Stimulated activated naive CD8-positive, alpha-beta T cell treated with anti-CD3 and anti-CD28 coated beads, Interleukin-15, amount 100 ng/mL, for 72 hours (primary cell): ENCODE data around the gene PIGB.
A peak's percentile ranks its signal among the peaks of the same experiment; 100 is the strongest.

Experiments
- ATAC-seq: fragments of 150-1000 bp; cut with Tn5 transposase; 2 replicates; pipeline ENCODE4 v1.10.0; 2021; ENCODE audit warnings: mild to moderate bottlenecking, moderate library complexity
- DNase-seq, 2 donors: peaks; one replicate each; pipeline ENCODE4 v3.0.0; 2021 to 2022
- H3K27ac Mint-ChIP-seq, 2 donors: one replicate each; pipeline ENCODE4 v1.8.0; 2022; ENCODE audit warnings: mild to moderate bottlenecking in 2 of 2, mixed read lengths in 2 of 2, moderate library complexity in 2 of 2
- H3K27me3 Mint-ChIP-seq: one replicate; pipeline ENCODE4 v1.8.0; 2022; ENCODE audit warnings: mixed read lengths
- H3K4me1 Mint-ChIP-seq: one replicate; pipeline ENCODE4 v1.8.0; 2022; ENCODE audit warnings: mild to moderate bottlenecking, mixed read lengths
- H3K4me3 Mint-ChIP-seq, 2 donors: one replicate each; pipeline ENCODE4 v1.8.0; 2022; ENCODE audit warnings: mild to moderate bottlenecking in 2 of 2, mixed read lengths in 2 of 2, moderate library complexity in 1 of 2
- H3K9me3 Mint-ChIP-seq, 2 donors: one replicate each; pipeline ENCODE4 v1.8.0; 2022; ENCODE audit warnings: mixed read lengths in 2 of 2

The PIGB gene

GRCh38 chr15:55344206-55344605, 25.2 kb downstream of the PIGB start:
- Mint-ChIP-seq H3K27me3 (no peaks in the 10 kb centered on the region), H3K27ac (no peak overlapping the region)

DNA sequence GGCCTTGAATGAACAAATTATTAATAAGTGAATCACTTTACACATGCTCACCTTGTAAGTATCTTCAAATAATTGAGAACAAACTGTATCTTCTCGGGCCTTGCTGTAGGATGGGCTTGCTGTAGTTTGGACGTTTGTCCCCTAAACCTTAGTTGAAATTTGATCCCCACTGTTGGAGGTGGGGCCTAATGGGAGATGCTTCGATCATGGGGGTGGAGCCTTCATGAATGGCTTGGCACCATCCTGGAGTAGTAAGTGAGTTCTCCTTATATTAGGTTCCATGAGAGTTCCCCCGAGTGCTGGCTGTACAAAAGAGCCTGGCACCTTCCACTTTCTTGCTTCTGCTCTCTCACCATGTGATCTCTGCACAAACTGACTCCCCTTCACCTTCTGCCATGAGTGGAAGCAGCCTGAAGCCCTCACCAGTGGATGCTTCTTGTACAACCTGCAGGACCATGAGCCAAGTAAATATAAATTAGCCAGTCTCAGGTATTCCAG, 29.3 kb downstream of the PIGB start:
- Mint-ChIP-seq H3K27ac (no peak overlapping the region), H3K4me1 (no peaks in the 10 kb centered on the region), H3K9me3 (no peaks in the 10 kb centered on the region), H3K27me3 (no peaks in the 10 kb centered on the region), H3K4me3 (no peak overlapping the region)
- ATAC-seq: no peak
- no peak for DNase-seq

More at GRCh38 chr15:55344206-55344605, 25.2 kb downstream of the PIGB start:
- Mint-ChIP-seq H3K4me3 (no peak overlapping the region), H3K9me3 (no peaks in the 10 kb centered on the region), H3K4me1 (no peaks in the 10 kb centered on the region)
- ATAC-seq (no peak), DNase-seq (no peak)

- DNase-seq (no peak), ATAC-seq (no peak)
- no peak overlapping the region for H3K4me3 Mint-ChIP-seq
- no peaks in the 10 kb centered on the region for H3K4me1 Mint-ChIP-seq
- H3K9me3 Mint-ChIP-seq: no peaks in the 10 kb centered on the region
- H3K27me3 Mint-ChIP-seq: no peaks in the 10 kb centered on the region
- no peak overlapping the region for H3K27ac Mint-ChIP-seq
Measured at GRCh38 chr15:55349282-55349681, 30.3 kb downstream of the PIGB start.

GRCh38 chr15:55353025-55353424, 34.0 kb downstream of the PIGB start:
- no peaks in the 10 kb centered on the region for H3K9me3 Mint-ChIP-seq
- no peak overlapping the region for H3K27ac Mint-ChIP-seq
- no peaks in the 10 kb centered on the region for H3K4me1 Mint-ChIP-seq
- no peak overlapping the region for H3K4me3 Mint-ChIP-seq
- ATAC-seq (no peak), DNase-seq (no peak)
- H3K27me3 Mint-ChIP-seq: no peaks in the 10 kb centered on the region

DNA sequence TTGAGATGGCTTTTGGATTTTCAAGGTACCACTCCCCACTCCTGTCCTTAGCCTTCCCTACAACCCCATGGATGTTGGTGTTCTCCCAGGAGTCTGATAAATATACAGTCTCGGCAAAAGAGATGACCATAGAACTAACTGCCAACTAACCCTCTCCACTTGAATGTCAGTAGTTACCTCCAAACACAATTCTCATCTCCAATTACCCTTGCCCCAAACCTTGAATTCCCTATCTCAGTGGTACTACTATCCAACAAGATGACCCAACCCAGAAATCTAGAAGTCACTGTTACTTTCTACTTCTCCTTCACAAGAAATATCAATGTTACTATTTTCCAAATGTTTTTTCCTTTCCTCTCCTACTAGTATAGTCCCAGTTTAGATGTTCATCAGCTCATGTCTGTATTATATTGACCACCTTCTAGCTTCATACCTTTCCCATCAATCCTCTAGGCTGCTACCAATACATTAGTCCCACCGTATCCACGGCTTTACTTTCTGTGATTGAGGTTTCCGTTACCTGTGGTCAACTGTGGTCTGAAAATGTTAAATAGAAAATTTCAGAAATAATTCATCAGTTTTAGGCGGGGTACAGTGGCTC, 38.1 kb downstream of the PIGB start:
- no peak overlapping the region for H3K4me3 Mint-ChIP-seq
- no peak for DNase-seq
- H3K27me3 Mint-ChIP-seq: no peaks in the 10 kb centered on the region
- no peak for ATAC-seq
- no peaks in the 10 kb centered on the region for H3K4me1 Mint-ChIP-seq
- no peak overlapping the region for H3K27ac Mint-ChIP-seq
- H3K9me3 Mint-ChIP-seq: no peaks in the 10 kb centered on the region

DNA sequence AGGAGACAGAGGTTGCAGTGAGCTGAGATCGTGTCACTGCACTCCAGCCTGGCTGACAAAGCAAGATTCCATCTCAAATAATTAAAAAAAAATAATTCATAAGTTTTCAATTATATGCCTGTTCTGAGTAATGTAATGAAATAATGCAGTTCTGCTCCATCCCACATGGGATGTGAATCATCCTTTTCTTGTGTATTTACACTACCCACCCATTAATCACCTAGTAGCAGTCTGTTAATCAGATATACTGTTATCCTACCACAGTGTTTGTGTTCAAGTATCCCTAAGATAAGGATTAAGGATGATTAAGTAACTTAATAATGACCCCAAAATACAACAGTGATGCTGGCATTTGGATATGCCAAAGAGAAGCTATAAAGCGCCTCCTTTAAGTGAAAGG, 38.8 kb downstream of the PIGB start:
- Mint-ChIP-seq H3K4me1 (no peaks in the 10 kb centered on the region), H3K27me3 (no peaks in the 10 kb centered on the region), H3K27ac (no peak overlapping the region), H3K4me3 (no peak overlapping the region), H3K9me3 (no peaks in the 10 kb centered on the region)
- DNase-seq (no peak), ATAC-seq (no peak)

GRCh38 chr15:55358471-55358870, 39.4 kb downstream of the PIGB start:
- H3K27me3 Mint-ChIP-seq: no peaks in the 10 kb centered on the region
- no peaks in the 10 kb centered on the region for H3K4me1 Mint-ChIP-seq
- no peaks in the 10 kb centered on the region for H3K9me3 Mint-ChIP-seq
- DNase-seq (no peak), ATAC-seq (no peak)
- no peak overlapping the region for H3K4me3 Mint-ChIP-seq
- H3K27ac Mint-ChIP-seq: peak overlapping the region in 1 of 2 donors; percentile 6

DNA sequence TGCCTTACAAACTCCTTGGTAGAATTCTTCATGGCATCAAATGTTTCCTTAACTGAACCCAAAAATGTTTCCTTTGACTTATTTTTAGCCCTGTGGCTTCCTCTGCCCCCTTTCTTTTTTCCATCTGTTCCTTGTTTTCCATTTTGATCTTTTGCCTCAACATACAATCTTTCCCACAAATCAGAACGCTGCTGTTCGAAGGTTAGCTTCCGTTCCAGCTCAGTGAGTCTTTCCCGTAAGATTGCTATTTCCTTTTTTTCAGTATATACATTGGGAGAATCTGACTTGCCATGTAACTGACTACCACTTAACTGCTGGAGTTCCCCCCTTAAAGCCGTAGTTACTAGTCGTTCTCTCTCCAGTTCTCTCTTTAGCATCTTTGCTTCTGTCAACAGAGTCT, 41.2 kb downstream of the PIGB start:
- ATAC-seq (no peak), DNase-seq (no peak)
- H3K27me3 Mint-ChIP-seq: no peaks in the 10 kb centered on the region
- H3K4me1 Mint-ChIP-seq: no peaks in the 10 kb centered on the region
- no peak overlapping the region for H3K4me3 Mint-ChIP-seq
- no peak overlapping the region for H3K27ac Mint-ChIP-seq
- H3K9me3 Mint-ChIP-seq: no peaks in the 10 kb centered on the region

DNA sequence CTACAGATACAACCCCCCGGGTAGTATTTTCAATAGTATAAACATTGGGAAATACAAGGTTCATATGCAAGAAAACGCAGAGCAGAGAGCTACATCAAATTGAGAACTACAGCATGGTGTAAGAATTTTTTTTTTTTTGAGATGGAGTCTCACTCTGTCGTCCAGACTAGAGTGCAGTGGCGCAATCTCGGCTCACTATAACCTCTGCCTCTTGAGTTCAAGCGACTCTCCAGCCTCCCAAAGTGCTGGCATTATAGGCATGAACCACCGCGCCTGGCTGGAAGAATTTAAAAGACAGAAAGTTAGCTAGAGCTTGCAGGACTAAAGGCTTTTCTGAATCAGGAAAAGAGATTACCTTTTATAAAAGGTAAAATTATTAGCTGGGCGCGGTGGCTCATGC, 42.0 kb downstream of the PIGB start:
- ATAC-seq (no peak), DNase-seq (no peak)
- Mint-ChIP-seq H3K4me1 (no peaks in the 10 kb centered on the region), H3K27ac (peak overlapping the region in 1 of 2 donors; percentile 70), H3K9me3 (no peaks in the 10 kb centered on the region), H3K4me3 (no peak overlapping the region), H3K27me3 (no peaks in the 10 kb centered on the region)

DNA sequence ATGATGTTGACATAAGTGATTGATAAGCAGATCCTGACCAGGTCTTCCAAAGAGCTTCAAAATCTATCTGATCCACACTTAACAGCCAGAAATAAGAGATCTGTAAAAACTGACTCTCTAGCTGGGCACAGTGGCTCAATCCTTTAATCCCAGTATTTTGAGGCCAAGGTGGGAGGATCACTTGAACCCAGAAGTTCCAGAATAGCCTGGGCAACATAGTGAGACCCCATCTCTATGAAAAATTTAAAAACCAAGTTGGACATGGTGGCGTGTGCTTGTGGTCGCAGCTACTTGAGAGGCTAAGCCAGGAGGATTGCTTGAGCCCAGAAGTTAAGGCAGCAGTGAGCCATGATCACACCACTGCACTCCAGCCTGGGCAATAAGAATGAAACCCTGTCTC, 43.6 kb downstream of the PIGB start:
- no peak for DNase-seq
- Mint-ChIP-seq H3K9me3 (no peaks in the 10 kb centered on the region), H3K27me3 (no peaks in the 10 kb centered on the region), H3K4me3 (no peak overlapping the region), H3K4me1 (no peaks in the 10 kb centered on the region), H3K27ac (no peak overlapping the region)
- ATAC-seq: no peak

DNA sequence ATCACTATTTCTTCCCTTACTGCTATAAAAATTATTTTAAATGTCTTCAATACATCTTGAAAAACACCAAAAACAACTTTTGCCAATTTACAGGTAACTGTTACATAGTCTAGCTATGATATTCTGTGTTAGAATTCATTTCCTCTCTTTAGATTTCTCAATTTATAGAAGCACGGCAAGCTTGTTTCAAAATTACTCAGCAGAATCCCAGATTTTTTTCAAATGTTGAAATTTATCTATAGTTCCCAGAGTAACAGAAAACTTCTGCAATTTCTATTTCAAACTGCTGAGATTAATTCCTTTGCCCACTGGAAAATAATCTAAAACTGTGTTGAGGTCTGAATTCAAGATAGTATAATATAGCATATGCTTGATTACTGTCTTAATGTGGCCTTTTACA, 48.0 kb downstream of the PIGB start:
- H3K9me3 Mint-ChIP-seq: no peaks in the 10 kb centered on the region
- no peak for ATAC-seq
- no peak overlapping the region for H3K4me3 Mint-ChIP-seq
- H3K27me3 Mint-ChIP-seq: no peaks in the 10 kb centered on the region
- no peak for DNase-seq
- no peaks in the 10 kb centered on the region for H3K4me1 Mint-ChIP-seq
- no peak overlapping the region for H3K27ac Mint-ChIP-seq

DNA sequence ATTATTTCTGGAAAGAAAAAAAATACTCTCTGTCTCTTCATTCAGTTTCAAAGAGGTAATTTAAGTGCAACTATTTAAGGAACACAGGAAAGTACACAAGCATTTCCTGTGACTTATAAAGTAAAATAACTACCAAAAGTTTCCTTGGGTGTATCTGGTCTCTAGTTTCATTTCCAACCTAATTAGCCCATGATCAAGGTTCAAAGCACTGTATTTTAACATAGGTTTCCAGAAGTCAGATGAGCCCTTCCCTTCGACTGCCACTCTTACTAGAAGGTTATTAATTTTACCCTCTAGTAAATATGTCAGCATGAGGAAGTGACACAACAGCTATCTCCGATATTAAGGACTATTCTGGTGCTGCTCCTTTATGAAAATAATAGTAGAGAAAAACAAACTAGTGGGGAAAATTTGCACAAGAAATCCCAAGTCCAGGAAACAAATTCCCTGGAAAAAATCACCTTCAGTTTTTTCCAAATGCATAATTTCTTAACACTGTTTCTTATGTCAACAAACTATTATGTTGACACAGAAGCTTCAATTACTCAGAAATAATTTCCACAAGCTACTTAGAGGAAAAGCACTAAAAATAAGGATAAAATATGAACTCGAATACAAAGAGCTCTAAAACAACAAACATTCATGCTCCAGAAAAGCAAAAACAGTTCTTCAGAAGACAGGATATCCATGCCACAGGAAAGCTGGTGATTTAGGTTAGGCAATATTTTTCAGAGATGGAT, 53.8 kb downstream of the PIGB start:
- no peak for DNase-seq
- peak overlapping the region in 1 of 2 donors; percentile 89 for H3K27ac Mint-ChIP-seq
- ATAC-seq: no peak
- H3K4me3 Mint-ChIP-seq: no peak overlapping the region
- H3K9me3 Mint-ChIP-seq: no peaks in the 10 kb centered on the region
- peaks cover 12% of the 10 kb centered on the region for H3K4me1 Mint-ChIP-seq
- no peaks in the 10 kb centered on the region for H3K27me3 Mint-ChIP-seq

- Mint-ChIP-seq H3K4me3 (no peak overlapping the region), H3K27ac (no peak overlapping the region), H3K9me3 (no peaks in the 10 kb centered on the region), H3K4me1 (no peaks in the 10 kb centered on the region), H3K27me3 (no peaks in the 10 kb centered on the region)
- no peak for DNase-seq
- no peak for ATAC-seq
Measured at GRCh38 chr15:55379095-55379494, 60.1 kb downstream of the PIGB start.

DNA sequence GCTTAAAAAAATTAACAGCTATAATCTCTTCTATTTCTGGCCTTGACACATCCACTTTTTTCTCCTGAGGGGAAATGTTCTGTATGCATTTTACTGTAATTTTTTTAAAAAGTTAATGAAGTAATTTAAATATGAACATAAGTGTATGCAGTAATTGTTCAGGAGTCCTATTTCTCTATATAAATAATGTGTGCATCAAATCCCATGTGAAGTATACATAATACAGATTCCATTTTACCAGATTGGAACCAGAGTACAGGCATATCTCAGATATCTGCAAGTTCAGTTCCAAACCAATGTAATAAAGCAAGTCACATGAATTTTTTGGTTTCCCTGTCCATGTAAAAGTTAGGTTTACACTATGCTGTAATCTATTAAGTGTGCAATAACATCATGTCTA, 62.6 kb downstream of the PIGB start:
- no peaks in the 10 kb centered on the region for H3K9me3 Mint-ChIP-seq
- no peaks in the 10 kb centered on the region for H3K27me3 Mint-ChIP-seq
- H3K4me3 Mint-ChIP-seq: no peak overlapping the region
- no peak for ATAC-seq
- no peaks in the 10 kb centered on the region for H3K4me1 Mint-ChIP-seq
- H3K27ac Mint-ChIP-seq: no peak overlapping the region
- DNase-seq: no peak

DNA sequence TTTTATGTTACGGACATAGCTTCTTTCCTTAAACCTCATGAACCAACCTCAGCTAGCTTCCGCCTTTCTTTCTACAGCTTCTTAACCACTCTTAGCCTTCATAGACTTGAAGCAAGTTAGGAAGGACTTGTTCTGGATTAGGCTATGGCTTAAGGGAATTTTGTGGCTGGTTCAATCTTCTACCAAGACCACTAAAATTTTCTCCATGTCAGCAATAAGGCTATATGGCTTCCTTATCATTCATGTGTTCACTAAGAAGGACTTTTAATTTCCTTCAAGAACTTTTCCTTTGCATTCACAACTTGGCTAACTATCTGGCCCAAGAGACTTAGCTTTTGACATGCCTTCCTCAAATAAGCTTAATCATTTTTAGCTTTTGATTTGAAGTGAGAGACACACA, 64.7 kb downstream of the PIGB start:
- Mint-ChIP-seq H3K27ac (no peak overlapping the region), H3K9me3 (no peaks in the 10 kb centered on the region), H3K4me1 (no peaks in the 10 kb centered on the region), H3K4me3 (no peak overlapping the region), H3K27me3 (no peaks in the 10 kb centered on the region)
- DNase-seq: no peak
- ATAC-seq: no peak

GRCh38 chr15:55387027-55387426, 68.0 kb downstream of the PIGB start:
- Mint-ChIP-seq H3K4me3 (no peak overlapping the region), H3K27ac (peak overlapping the region in 1 of 2 donors; percentile 64), H3K9me3 (no peaks in the 10 kb centered on the region), H3K4me1 (peaks cover 9% of the 10 kb centered on the region), H3K27me3 (no peaks in the 10 kb centered on the region)
- ATAC-seq (no peak), DNase-seq (no peak)

- ATAC-seq: peak; percentile 53
- Mint-ChIP-seq H3K27me3 (no peaks in the 10 kb centered on the region), H3K4me3 (no peak overlapping the region), H3K9me3 (no peaks in the 10 kb centered on the region), H3K4me1 (peaks cover 21% of the 10 kb centered on the region), H3K27ac (peak overlapping the region in 1 of 2 donors; percentile 9)
- no peak for DNase-seq
Measured at GRCh38 chr15:55389264-55389607, 70.2 kb downstream of the PIGB start.
